Measurements from ENCODE around the gene CISH.

DNA sequence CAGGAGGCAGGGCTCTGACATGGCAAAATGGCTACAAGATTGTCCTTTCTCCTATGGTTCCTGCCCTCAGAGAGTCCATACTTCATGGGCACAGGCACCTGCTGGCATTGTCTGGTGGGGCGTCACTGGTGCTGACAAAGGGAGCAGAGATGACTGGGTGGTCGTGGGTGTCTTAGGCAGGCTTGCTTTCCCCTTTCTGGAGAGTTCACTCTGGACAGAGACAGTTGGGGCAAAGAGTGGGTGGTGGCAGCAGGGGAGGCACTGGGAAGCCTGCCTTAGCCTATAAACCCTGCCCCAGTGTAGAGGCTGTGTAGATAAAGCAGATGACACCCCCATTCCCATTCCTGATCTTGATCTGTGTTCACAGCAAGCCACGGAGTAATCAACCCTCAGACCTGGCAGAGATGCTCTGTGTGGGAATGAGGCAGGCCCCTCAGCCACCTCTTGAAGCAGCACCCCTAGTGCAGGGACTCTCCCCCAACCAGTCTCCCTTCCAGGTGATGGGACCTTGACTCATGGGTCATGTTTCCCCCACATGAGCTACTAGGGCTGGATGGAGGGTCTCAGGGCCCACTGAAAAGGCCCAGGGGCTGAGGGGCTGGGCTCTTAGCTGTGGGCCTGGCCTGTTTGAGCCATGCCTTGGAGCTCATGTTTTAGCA lies 42.5 kb upstream of the CISH start:
- no peak for TF ChIP-seq POLR2A (IDR thresholded peaks at IDR 0.05)
- TF ChIP-seq, protein P1, sequence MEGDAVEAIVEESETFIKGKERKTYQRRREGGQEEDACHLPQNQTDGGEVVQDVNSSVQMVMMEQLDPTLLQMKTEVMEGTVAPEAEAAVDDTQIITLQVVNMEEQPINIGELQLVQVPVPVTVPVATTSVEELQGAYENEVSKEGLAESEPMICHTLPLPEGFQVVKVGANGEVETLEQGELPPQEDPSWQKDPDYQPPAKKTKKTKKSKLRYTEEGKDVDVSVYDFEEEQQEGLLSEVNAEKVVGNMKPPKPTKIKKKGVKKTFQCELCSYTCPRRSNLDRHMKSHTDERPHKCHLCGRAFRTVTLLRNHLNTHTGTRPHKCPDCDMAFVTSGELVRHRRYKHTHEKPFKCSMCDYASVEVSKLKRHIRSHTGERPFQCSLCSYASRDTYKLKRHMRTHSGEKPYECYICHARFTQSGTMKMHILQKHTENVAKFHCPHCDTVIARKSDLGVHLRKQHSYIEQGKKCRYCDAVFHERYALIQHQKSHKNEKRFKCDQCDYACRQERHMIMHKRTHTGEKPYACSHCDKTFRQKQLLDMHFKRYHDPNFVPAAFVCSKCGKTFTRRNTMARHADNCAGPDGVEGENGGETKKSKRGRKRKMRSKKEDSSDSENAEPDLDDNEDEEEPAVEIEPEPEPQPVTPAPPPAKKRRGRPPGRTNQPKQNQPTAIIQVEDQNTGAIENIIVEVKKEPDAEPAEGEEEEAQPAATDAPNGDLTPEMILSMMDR (IDR thresholded peaks at IDR 0.05), result no peak
- no peak for TF ChIP-seq POLR2AphosphoS5 (IDR thresholded peaks at IDR 0.05)
